Renal pelvis (tissue), 12 donors: ENCODE measurements around the gene ZNF492. TPM values are rescaled to one million over a fixed set of nuclear protein-coding genes. Genes with fewer than 3 reads are reported as not detected.

Source experiments
- DNase-seq: peaks from one replicate; pipeline ENCODE4 v3.0.0-alpha.2; 2013
- long read RNA-seq, 16 experiments: transcript quantifications; one replicate each; lab custom pipeline, GENCODE V29; 2026
- polyA plus RNA-seq, 3 donors: library from polyadenylated mRNA; unstranded; fragments of 120-200 nt; gene quantifications; one replicate each; pipeline ENCODE4 v1.2.1, GENCODE V29; 2013; ENCODE audit not compliant: insufficient read length in 3 of 3

The ZNF492 gene
- 1 to 10 TPM; 2.5 to 3.6 (median 2.7) TPM for polyA plus RNA-seq
- long read RNA-seq, donor 1: 0 reads
- long read RNA-seq, donor 2, full-length matches to known transcripts: 2 of 2 reads
- long read RNA-seq, donor 2, partial matches to known transcripts: 0 of 2 reads
- long read RNA-seq, donor 2, other reads (novel, unspliced or antisense): 0 of 2 reads
- long read RNA-seq, donor 3, full-length matches to known transcripts: 1 of 1 reads
- long read RNA-seq, donor 3, partial matches to known transcripts: 0 of 1 reads
- long read RNA-seq, donor 3, other reads (novel, unspliced or antisense): 0 of 1 reads
- long read RNA-seq, donor 4: 0 reads
- long read RNA-seq, donor 5, full-length matches to known transcripts: 1 of 1 reads
- long read RNA-seq, donor 5, partial matches to known transcripts: 0 of 1 reads
- long read RNA-seq, donor 5, other reads (novel, unspliced or antisense): 0 of 1 reads
- long read RNA-seq, donor 6, full-length matches to known transcripts: 1 of 1 reads
- long read RNA-seq, donor 6, partial matches to known transcripts: 0 of 1 reads
- long read RNA-seq, donor 6, other reads (novel, unspliced or antisense): 0 of 1 reads
- long read RNA-seq, donor 7, full-length matches to known transcripts: 3 of 3 reads
- long read RNA-seq, donor 7, partial matches to known transcripts: 0 of 3 reads
- long read RNA-seq, donor 7, other reads (novel, unspliced or antisense): 0 of 3 reads
- long read RNA-seq, donor 8: 0 reads
- long read RNA-seq, donor 9, full-length matches to known transcripts: 1 of 1 reads
- long read RNA-seq, donor 9, partial matches to known transcripts: 0 of 1 reads
- long read RNA-seq, donor 9, other reads (novel, unspliced or antisense): 0 of 1 reads
- long read RNA-seq, donor 10, full-length matches to known transcripts: 1 of 1 reads
- long read RNA-seq, donor 10, partial matches to known transcripts: 0 of 1 reads
- long read RNA-seq, donor 10, other reads (novel, unspliced or antisense): 0 of 1 reads
- long read RNA-seq, donor 11: 0 reads
- long read RNA-seq, donor 12: 0 reads
- long read RNA-seq, donor 13, full-length matches to known transcripts: 1 of 6 reads
- long read RNA-seq, donor 13, partial matches to known transcripts: 5 of 6 reads
- long read RNA-seq, donor 13, other reads (novel, unspliced or antisense): 0 of 6 reads
- long read RNA-seq, donor 14: 0 reads
- long read RNA-seq, donor 15: 0 reads
- long read RNA-seq, donor 16, full-length matches to known transcripts: 3 of 3 reads
- long read RNA-seq, donor 16, partial matches to known transcripts: 0 of 3 reads
- long read RNA-seq, donor 16, other reads (novel, unspliced or antisense): 0 of 3 reads

- peak; percentile 96 for DNase-seq
Observed at GRCh38 chr19:22633706-22634449, at the start of gene ZNF492. Gene ZNF492, plus strand, starts transcription at chr19:22634324. Its CDS starts 19,076 bp downstream, at chr19:22653400.

- no peak for DNase-seq
Observed at GRCh38 chr19:22595422-22595821, 38.7 kb upstream of the ZNF492 start.

- DNase-seq: peak; percentile 38
Observed at GRCh38 chr19:22595918-22596341, 38.2 kb upstream of the ZNF492 start.

GRCh38 chr19:22600690-22601648 is 33.2 kb upstream of the ZNF492 start:
- DNase-seq: no peak

- DNase-seq: no peak
Observed at GRCh38 chr19:22601906-22602630, 32.1 kb upstream of the ZNF492 start.

GRCh38 chr19:22602631-22603272 is 31.4 kb upstream of the ZNF492 start:
- no peak for DNase-seq

- no peak for DNase-seq
Observed at GRCh38 chr19:22603518-22604440, 30.3 kb upstream of the ZNF492 start.

GRCh38 chr19:22604571-22605274 is 29.4 kb upstream of the ZNF492 start:
- no peak for DNase-seq

GRCh38 chr19:22605275-22606211 is 28.6 kb upstream of the ZNF492 start:
- DNase-seq: no peak

- no peak for DNase-seq
Observed at GRCh38 chr19:22606212-22606553, 27.9 kb upstream of the ZNF492 start.

- DNase-seq: no peak
Observed at GRCh38 chr19:22606954-22607652, 27.0 kb upstream of the ZNF492 start.

GRCh38 chr19:22607653-22608430 is 26.3 kb upstream of the ZNF492 start:
- DNase-seq: no peak

- DNase-seq: no peak
Observed at GRCh38 chr19:22608441-22608840, 25.7 kb upstream of the ZNF492 start.

GRCh38 chr19:22609630-22610029 is 24.5 kb upstream of the ZNF492 start:
- no peak for DNase-seq
